Mesenchymal stem cell (in vitro differentiated cells and primary cell): ENCODE measurements around the gene TIPARP.

ENCODE experiments used
- DNase-seq: peaks from one replicate; pipeline ENCODE4 v3.0.0-alpha.2; 2013
- H2AFZ ChIP-seq: one replicate; pipeline ENCODE4 v1.6.1; 2013; ENCODE audit warnings: low read depth, mild to moderate bottlenecking, control low read depth, inconsistent platforms, low read length, moderate library complexity
- H2AK5ac ChIP-seq: 2 replicates; pipeline ENCODE4 v1.6.1; 2013; ENCODE audit warnings: low read length, moderate library complexity, mild to moderate bottlenecking, inconsistent platforms; ENCODE audit not compliant: severe bottlenecking
- H2BK120ac ChIP-seq: one replicate; pipeline ENCODE4 v1.6.1; 2013; ENCODE audit warnings: low read depth, mild to moderate bottlenecking, inconsistent platforms, low read length, moderate library complexity
- H2BK12ac ChIP-seq, 2 experiments: one replicate each; pipeline ENCODE4 v1.6.1; 2013; ENCODE audit warnings: inconsistent platforms in 2 of 2, low read length in 2 of 2, mild to moderate bottlenecking in 2 of 2, moderate library complexity in 2 of 2, control low read depth in 1 of 2
- H2BK15ac ChIP-seq: one replicate; pipeline ENCODE4 v1.6.1; 2013; ENCODE audit warnings: mild to moderate bottlenecking, low read depth, inconsistent platforms; ENCODE audit not compliant: poor library complexity, severe bottlenecking
- H2BK5ac ChIP-seq: 2 replicates; pipeline ENCODE4 v1.6.1; 2013; ENCODE audit warnings: low read depth, mild to moderate bottlenecking, low read length, control low read depth, inconsistent platforms; ENCODE audit not compliant: poor library complexity, severe bottlenecking
- H3K14ac ChIP-seq, 2 experiments: one replicate each; pipeline ENCODE4 v1.6.1; 2013; ENCODE audit warnings: inconsistent platforms in 2 of 2, low read length in 2 of 2, control low read depth in 1 of 2, mild to moderate bottlenecking in 1 of 2, moderate library complexity in 1 of 2
- H3K18ac ChIP-seq, 2 experiments: one replicate each; pipeline ENCODE4 v1.6.1; 2013; ENCODE audit warnings: inconsistent platforms in 2 of 2, low read length in 2 of 2, control low read depth in 1 of 2, low read depth in 1 of 2, mild to moderate bottlenecking in 1 of 2
- H3K23ac ChIP-seq, 2 experiments: one replicate each; pipeline ENCODE4 v1.6.1; 2013; ENCODE audit warnings: inconsistent platforms in 2 of 2, low read length in 2 of 2, mild to moderate bottlenecking in 2 of 2, moderate library complexity in 2 of 2, control low read depth in 1 of 2
- H3K27ac ChIP-seq: 2 replicates; pipeline ENCODE4 v1.5.1; 2013; ENCODE audit warnings: mild to moderate bottlenecking, moderate library complexity, low read length, control low read depth, inconsistent platforms; ENCODE audit not compliant: poor library complexity, severe bottlenecking
- H3K27me3 ChIP-seq, 2 experiments: 2 replicates each; pipeline versions ENCODE4 v1.6.1 to v1.7.0; 2013; ENCODE audit warnings: low read length in 2 of 2, mild to moderate bottlenecking in 2 of 2, moderate library complexity in 2 of 2, control low read depth in 1 of 2, inconsistent platforms in 1 of 2; ENCODE audit not compliant: control insufficient read depth in 1 of 2, insufficient read depth in 1 of 2
- H3K36me3 ChIP-seq, 2 experiments: 2 replicates each; pipeline versions ENCODE4 v1.6.1 to v1.7.0; 2013; ENCODE audit warnings: low read length in 2 of 2, control low read depth in 1 of 2, inconsistent platforms in 1 of 2, low read depth in 1 of 2, mild to moderate bottlenecking in 1 of 2; ENCODE audit not compliant: insufficient read depth in 2 of 2, control insufficient read depth in 1 of 2
- H3K4ac ChIP-seq, 2 experiments: one replicate each; pipeline ENCODE4 v1.6.1; 2013; ENCODE audit warnings: inconsistent platforms in 2 of 2, low read length in 2 of 2, mild to moderate bottlenecking in 2 of 2, moderate library complexity in 2 of 2, control low read depth in 1 of 2, low read depth in 1 of 2
- H3K4me1 ChIP-seq: 2 replicates; pipeline ENCODE4 v1.6.1; 2013; ENCODE audit warnings: low read depth, low read length, control low read depth; ENCODE audit not compliant: control insufficient read depth, insufficient read depth
- H3K4me2 ChIP-seq: 2 replicates; pipeline ENCODE4 v1.6.1; 2013; ENCODE audit warnings: low read length, mild to moderate bottlenecking, inconsistent platforms; ENCODE audit not compliant: poor library complexity, severe bottlenecking
- H3K4me3 ChIP-seq, 2 experiments: 2 replicates each; pipeline versions ENCODE4 v1.5.1 to v1.7.0; 2013; ENCODE audit warnings: low read length in 2 of 2, mild to moderate bottlenecking in 2 of 2, control low read depth in 1 of 2, low read depth in 1 of 2; ENCODE audit not compliant: insufficient read depth in 1 of 2
- H3K79me1 ChIP-seq: replicated peaks from 2 replicates; pipeline ENCODE4 v1.6.1; 2013; ENCODE audit warnings: mild to moderate bottlenecking, control low read depth, low read length, inconsistent platforms; ENCODE audit not compliant: poor library complexity, severe bottlenecking
- H3K9ac ChIP-seq: 2 replicates; pipeline ENCODE4 v1.7.0; 2013; ENCODE audit warnings: mild to moderate bottlenecking, low read length, moderate library complexity
- H3K9me3 ChIP-seq: 2 replicates; pipeline ENCODE4 v1.7.0; 2013; ENCODE audit warnings: mild to moderate bottlenecking, low read length; ENCODE audit not compliant: control insufficient read depth
- H4K8ac ChIP-seq: one replicate; pipeline ENCODE4 v1.6.1; 2013; ENCODE audit warnings: inconsistent platforms, mild to moderate bottlenecking, low read length, moderate library complexity
- H4K91ac ChIP-seq: one replicate; pipeline ENCODE4 v1.6.1; 2013; ENCODE audit warnings: mild to moderate bottlenecking, low read length, inconsistent platforms
- WGBS: methylation state at CpG from one replicate; pipeline ENCODE4 v1.1.7; 2013; ENCODE audit warnings: mixed read lengths; 5-methylcytosine and 5-hydroxymethylcytosine counted together

TIPARP gene

DNA sequence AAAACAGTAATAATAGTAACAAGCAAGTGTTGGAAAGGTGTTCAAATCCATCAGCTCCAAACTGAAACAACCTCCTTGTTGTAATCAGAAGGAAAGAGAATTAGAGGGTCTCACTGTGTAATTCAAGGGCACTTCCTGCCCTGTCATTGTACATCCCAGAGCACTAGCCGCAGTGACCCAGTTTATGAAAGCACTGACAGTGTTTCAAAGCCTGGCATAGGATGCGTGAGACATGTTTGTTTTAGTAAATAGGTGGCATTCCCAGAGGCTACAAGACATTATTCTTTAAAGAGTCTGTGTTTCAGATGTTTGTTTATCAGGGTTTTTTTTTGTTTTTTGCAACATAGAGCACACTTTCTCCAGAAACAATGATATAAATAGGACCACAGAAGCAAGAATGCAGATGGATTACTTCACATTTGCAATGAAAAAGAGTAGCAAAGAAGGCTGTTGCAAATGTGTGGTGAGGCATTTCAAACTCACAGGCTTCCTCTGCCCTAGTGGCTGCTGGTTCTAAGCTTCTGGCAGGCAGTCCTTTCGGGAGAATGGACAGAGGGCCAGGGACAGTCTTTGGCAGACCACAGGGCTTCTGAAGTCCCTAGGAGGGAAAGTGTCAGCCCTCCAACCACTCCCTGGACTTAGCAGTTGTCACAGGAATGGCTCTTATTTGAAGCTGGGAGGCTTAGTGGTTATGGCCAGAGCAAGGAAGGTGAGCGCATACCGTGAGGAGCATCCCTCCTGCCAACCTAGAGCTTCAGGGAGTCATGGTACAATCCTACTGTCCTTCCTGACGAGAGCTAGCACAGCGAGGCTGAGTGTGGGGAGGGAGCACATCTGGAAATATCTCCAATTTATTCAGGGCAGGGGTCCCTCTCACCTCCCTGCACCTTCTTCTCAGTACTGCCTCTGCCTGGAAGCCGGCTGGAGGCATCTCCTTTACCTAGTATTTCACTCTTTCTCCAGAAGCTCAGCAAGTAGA, 31.4 kb upstream of the TIPARP start:
- Histone ChIP-seq H2BK12ac (peak overlapping the region; percentile 49 to 75), H2BK5ac (no peak overlapping the region), H3K4me2 (no peak overlapping the region), H3K9me3 (no peaks in the 10 kb centered on the region), H3K4ac (peak overlapping the region; percentile 13 to 75), H4K8ac (peak overlapping the region; percentile 87), H3K9ac (no peak overlapping the region), H2BK15ac (peak overlapping the region; percentile 73), H4K91ac (peak overlapping the region; percentile 90), H3K14ac (no peak overlapping the region), H3K79me1 (no peaks in the 10 kb centered on the region), H3K4me3 (no peak overlapping the region), H2AFZ (no peak overlapping the region), H3K27ac (no peak overlapping the region), H3K27me3 (no peaks in the 10 kb centered on the region), H3K36me3 (no peaks in the 10 kb centered on the region), H2BK120ac (peak overlapping the region; percentile 78), H3K4me1 (peaks cover 7% of the 10 kb centered on the region), H2AK5ac (no peak overlapping the region), H3K23ac (no peak overlapping the region), H3K18ac (peak overlapping the region; percentile 77 to 79)
- WGBS = 57% methylated on average over 8 of the region's 8 CpGs
- peak; percentile 63 for DNase-seq

DNA sequence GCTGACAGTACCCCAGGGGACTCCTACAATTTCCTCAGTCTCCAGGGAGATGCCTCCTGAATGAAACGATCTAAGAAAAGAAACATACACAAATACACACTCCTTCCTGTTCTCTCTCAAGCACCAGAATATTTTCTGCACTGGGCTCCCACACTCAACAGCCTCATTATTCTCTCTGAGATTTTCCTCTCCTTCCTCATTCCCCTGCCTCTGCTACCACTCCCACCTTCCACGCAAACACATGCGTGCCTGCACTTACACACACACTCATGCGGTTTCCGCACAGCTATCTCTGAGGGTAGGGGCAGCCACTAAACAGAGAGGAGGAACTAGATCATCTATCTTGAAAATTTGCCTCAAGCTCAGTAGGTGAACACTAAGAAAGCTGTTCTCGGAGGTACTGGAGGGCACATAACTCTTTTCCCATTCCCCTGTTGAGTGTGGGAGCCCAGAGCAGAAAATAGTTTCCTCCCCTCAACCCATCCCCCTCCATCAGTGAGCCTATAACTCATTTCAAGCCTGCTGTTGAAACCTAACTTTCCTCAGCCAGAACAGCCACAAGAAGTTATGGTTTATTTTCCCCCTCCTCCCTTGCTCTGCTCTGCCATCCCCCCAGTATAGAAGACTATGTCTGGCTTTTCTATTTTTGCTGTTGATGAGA, 30.5 kb upstream of the TIPARP start:
- Histone ChIP-seq H3K27me3 (no peaks in the 10 kb centered on the region), H3K4ac (peak overlapping the region in 1 of 2 experiments; percentile 7), H3K27ac (no peak overlapping the region), H4K8ac (no peak overlapping the region), H2BK5ac (no peak overlapping the region), H3K23ac (no peak overlapping the region), H2BK12ac (peak overlapping the region in 1 of 2 experiments; percentile 23), H4K91ac (peak overlapping the region; percentile 8), H3K36me3 (no peaks in the 10 kb centered on the region), H2AFZ (peak overlapping the region; percentile 51), H3K9me3 (no peaks in the 10 kb centered on the region), H2AK5ac (no peak overlapping the region), H2BK120ac (peak overlapping the region; percentile 78), H3K79me1 (no peaks in the 10 kb centered on the region), H3K14ac (no peak overlapping the region), H2BK15ac (peak overlapping the region; percentile 73), H3K4me1 (peaks cover 7% of the 10 kb centered on the region), H3K4me2 (no peak overlapping the region), H3K4me3 (peak overlapping the region in 1 of 2 experiments; percentile 13), H3K18ac (peak overlapping the region; percentile 58 to 77), H3K9ac (peak overlapping the region; percentile 24)
- WGBS = 23% methylated on average over 6 of the region's 6 CpGs
- peak; percentile 84 for DNase-seq

DNA sequence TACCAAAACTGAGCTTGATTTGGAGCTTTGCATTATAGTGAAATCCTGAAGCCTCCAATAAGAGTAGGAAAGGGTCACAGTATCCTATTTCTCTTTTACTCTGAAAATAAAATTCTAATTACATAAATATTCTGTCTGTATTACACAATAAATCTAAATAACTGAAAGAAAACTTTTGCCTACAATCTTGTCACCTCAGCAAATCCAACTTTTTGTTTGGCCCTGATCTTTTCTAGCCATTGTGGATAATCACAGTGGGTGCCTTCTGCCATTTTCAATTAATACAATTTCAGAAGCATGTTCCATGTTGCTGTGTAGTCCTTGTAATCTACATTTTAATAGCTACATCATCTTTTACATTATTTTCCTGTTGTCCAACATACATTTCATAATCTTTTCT, 29.4 kb upstream of the TIPARP start:
- no peaks in the 10 kb centered on the region for H3K36me3 ChIP-seq
- H4K91ac ChIP-seq = no peak overlapping the region
- H3K9ac ChIP-seq = no peak overlapping the region

DNA sequence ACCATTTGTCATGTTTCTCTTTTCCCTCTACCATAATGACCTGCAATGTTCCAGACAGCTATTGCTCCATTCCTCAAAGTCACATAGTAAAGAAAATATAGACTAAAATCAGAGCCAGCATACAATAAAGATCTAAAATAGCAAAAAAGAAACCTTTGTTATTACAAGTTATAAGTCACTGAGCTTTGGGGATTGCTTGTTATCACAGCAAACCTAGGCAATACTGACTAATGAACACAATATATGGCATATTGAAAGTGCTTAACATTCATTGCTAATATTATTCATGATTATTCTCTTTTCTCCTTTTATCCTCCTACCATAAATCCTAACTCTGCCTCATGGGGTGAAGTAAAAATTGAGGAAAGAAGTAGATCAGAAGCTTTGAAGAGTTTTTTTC, 27.4 kb upstream of the TIPARP start:
- Histone ChIP-seq H4K8ac (no peak overlapping the region), H2AK5ac (no peak overlapping the region), H3K4me3 (no peak overlapping the region), H3K27ac (no peak overlapping the region), H2BK12ac (no peak overlapping the region), H3K9me3 (no peaks in the 10 kb centered on the region), H3K36me3 (no peaks in the 10 kb centered on the region), H2AFZ (no peak overlapping the region), H3K79me1 (no peaks in the 10 kb centered on the region), H3K4me2 (no peak overlapping the region), H3K9ac (no peak overlapping the region), H2BK5ac (no peak overlapping the region), H3K14ac (no peak overlapping the region), H3K27me3 (no peaks in the 10 kb centered on the region), H2BK15ac (no peak overlapping the region), H3K18ac (no peak overlapping the region), H3K4ac (no peak overlapping the region), H3K23ac (no peak overlapping the region), H4K91ac (no peak overlapping the region), H2BK120ac (no peak overlapping the region), H3K4me1 (peaks cover 7% of the 10 kb centered on the region)
- DNase-seq = no peak

More for the DNA sequence above, 29.4 kb upstream of the TIPARP start:
- Histone ChIP-seq H3K4me1 (peaks cover 7% of the 10 kb centered on the region), H3K79me1 (no peaks in the 10 kb centered on the region), H3K27ac (no peak overlapping the region), H3K23ac (no peak overlapping the region), H3K14ac (no peak overlapping the region), H2AFZ (no peak overlapping the region), H2BK120ac (no peak overlapping the region), H3K4me3 (no peak overlapping the region), H2BK15ac (no peak overlapping the region), H2AK5ac (no peak overlapping the region), H2BK5ac (no peak overlapping the region), H2BK12ac (no peak overlapping the region), H3K9me3 (no peaks in the 10 kb centered on the region), H3K4me2 (no peak overlapping the region), H3K18ac (no peak overlapping the region), H3K4ac (no peak overlapping the region), H3K27me3 (no peaks in the 10 kb centered on the region), H4K8ac (no peak overlapping the region)
- DNase-seq = no peak
